Measurements from ENCODE around the gene TXLNA. TPM values are rescaled to one million over a fixed set of nuclear protein-coding genes. Genes with fewer than 3 reads are reported as not detected.
"Not testable (repeated sequence)": the region's sequence is repeated elsewhere in the genome, so short reads cannot be mapped to it uniquely, and the experiment has no call there.

The TXLNA gene
- total RNA-seq: 42.8 TPM
- polyA plus RNA-seq: 33.0 TPM

DNA sequence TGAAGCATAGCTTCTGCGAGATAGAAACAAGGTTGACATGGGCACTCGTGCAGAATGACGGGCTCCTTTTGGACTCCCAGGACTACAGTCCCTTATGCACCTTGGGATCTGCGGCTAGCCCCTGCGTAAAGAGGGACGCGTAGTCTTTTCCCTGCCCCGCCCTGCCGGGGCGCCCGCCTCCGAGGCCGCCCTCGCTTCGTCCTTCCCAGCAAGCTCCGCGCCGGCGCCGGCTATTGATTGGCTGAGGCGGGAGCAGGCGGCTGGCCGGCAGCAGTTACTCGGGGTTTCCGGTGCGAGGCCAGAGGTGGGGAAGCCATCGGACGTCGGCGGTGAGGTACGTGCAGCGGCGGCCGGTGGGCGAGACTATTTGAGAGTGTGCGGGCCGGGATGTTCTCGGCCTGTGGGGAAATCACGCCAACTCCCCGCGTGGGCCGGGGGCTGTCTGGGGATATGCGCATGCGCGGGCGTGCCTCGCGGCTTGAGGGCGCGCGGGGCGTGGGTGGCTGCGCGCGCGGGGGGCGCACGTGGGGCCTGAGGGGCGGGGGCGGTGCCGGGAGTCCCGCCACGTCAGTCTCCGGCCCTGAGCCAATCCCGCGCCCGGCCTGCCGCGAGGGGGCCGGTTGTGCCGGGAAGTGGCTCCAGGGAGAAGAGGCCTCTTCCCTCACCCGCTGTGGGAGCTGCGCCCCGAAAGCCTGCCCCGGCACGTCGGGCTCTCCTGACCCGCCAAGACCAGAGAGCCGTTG lies at the start of gene TXLNA:
TSS of gene TXLNA (plus strand) at position 233 of the 743 bp plus-strand sequence. CDS start 671 bp downstream, outside the sequence.
- no peaks in the 10 kb centered on the region for H3K4me1 ChIP-seq (ENCODE audit: insufficient read depth)
- H3K4me3 ChIP-seq (ENCODE audit: low read depth, low read length): peak within 1 kb of the TSS; percentile 58
- under 1% methylated on average over 79 of the region's 79 CpGs for WGBS
- peak; percentile 82 for DNase-seq (ENCODE audit: extremely low spot score)
- H3K36me3 ChIP-seq (ENCODE audit: insufficient read depth): no peaks in the 10 kb centered on the region
- peak within 1 kb of the TSS; percentile 90 for H3K27ac ChIP-seq (ENCODE audit: low read depth)

DNA sequence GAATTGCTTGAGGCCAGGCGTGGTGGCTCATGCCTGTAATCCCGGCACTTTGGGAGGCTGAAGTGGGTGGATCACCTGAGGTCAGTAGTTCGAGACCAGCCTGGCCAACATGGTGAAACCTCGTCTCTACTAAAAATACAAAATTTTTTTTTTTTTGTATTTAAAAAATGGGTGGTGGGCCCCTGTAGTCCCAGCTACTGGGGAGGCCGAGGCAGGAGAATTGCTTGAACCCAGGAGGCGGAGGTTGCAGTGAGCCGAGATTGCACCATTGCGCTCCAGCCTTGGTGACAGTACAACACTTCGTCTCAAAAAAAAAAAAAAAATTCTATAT lies 45.6 kb upstream of the TXLNA start:
- H3K27ac ChIP-seq (ENCODE audit: low read depth); H3K4me3 ChIP-seq (ENCODE audit: low read depth, low read length); H3K36me3 ChIP-seq (ENCODE audit: insufficient read depth); DNase-seq (ENCODE audit: extremely low spot score); H3K4me1 ChIP-seq (ENCODE audit: insufficient read depth): not testable (repeated sequence)
- 95% methylated on average over 9 of the region's 9 CpGs for WGBS

DNA sequence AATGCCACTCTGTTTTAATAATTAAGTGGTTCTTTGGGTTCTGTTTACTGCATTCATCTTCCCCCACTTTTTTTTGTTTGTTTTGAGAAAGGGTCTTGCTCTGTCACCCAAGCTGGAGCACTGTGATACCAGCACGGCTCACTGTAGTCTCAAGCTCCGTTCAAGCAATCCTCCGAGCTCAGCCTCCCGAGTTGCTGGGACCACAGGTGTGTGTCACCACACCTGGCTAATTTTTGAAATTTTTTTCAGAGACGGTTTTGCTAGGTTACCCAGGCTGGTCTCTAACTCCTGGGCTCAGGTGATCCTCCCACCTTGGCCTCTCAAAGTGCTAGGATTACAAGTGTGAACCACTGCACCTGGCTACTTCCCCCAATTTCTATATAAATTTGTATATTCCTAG lies 42.4 kb upstream of the TXLNA start:
- Histone ChIP-seq H3K4me1 (ENCODE audit: insufficient read depth) (no peaks in the 10 kb centered on the region), H3K27ac (ENCODE audit: low read depth) (no peak overlapping the region), H3K4me3 (ENCODE audit: low read depth, low read length) (no peak overlapping the region), H3K36me3 (ENCODE audit: insufficient read depth) (peaks cover 1% of the 10 kb centered on the region)
- 94% methylated on average over 5 of the region's 5 CpGs for WGBS
- DNase-seq (ENCODE audit: extremely low spot score): no peak

DNA sequence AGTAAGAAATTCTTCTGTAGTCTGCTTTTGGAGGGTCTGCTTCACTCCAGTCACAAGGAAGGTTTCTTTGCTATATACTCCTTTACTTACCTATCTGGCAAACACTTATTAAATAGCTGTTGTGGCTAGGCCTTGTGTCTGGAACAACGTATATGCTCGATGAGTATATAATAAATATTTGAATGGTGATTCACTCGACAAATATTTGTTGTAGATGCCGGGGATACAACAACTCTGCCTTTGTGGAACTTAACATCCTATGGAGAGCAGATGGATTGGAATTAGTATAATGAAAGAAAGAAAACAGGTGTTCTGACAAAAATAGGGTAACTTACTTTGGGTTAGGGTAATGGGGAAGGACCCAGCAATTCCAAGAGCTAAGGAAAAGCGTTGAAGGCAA lies 40.5 kb upstream of the TXLNA start:
- no peak for DNase-seq (ENCODE audit: extremely low spot score)
- Histone ChIP-seq H3K27ac (ENCODE audit: low read depth) (no peak overlapping the region), H3K4me1 (ENCODE audit: insufficient read depth) (no peaks in the 10 kb centered on the region), H3K4me3 (ENCODE audit: low read depth, low read length) (no peak overlapping the region), H3K36me3 (ENCODE audit: insufficient read depth) (peaks cover 1% of the 10 kb centered on the region)
- WGBS: 53% methylated on average over 5 of the region's 5 CpGs

DNA sequence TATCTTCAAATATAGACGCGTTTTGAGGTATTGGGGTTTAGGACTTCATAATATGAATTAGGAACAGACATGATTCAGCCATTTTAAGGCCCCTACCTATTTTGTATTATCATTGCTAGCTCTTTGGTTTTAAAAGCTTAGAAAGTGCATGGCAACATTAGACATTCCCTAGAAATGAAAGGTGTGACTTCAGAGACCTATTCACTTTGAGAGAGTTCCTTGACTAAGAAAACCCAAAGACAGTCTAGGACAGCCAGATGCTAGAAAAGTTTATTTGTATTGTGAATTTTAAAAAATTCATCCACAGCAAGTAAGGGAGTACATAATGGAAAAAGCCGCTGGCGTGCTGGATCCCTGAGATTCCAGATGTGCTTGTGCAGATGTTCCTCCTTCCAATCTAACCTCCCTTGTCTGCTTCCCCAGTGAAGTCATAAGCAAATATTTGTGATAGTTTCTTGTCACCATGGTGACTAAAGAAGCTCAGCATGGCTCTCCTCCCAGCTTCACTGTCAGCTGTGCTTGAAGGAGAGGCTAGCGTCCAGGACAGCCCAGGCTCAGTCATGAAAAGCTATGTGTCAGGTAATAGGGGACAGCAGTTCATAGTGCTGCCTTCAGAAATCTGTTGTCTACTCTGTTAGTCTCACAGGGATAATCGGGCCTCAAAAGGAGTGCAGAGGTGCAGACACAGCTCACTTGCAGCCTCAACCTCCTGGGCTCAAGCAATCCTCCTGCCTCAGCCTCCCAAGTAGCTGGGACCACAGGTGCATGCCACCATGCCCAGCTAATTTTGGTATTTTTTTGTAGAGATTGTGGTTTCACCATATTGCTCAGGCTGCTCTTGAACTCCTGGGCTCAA lies 36.8 kb upstream of the TXLNA start:
- 40% methylated on average over 6 of the region's 6 CpGs for WGBS

DNA sequence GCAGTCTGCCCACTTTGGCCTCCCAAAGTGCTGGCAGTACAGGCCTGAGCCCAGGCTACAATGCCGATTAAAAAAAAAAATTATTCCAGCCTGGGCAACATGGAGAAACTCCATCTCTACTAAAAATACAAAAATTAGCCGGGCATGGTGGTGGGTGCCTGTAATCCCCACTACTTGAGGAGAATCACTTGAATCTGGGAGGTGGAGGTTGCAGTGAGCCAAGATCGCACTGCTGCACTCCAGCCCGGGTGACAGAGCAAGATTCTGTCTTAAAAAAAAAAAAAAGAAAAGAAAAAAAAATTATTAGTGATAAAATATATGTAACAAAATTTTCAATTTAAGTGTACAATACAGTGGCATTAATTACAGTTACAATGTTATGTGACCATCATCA lies 36.2 kb upstream of the TXLNA start:
- not testable (repeated sequence) for H3K36me3 ChIP-seq (ENCODE audit: insufficient read depth); H3K4me3 ChIP-seq (ENCODE audit: low read depth, low read length); DNase-seq (ENCODE audit: extremely low spot score); H3K4me1 ChIP-seq (ENCODE audit: insufficient read depth); H3K27ac ChIP-seq (ENCODE audit: low read depth)
- 79% methylated on average over 4 of the region's 4 CpGs for WGBS

More for the DNA sequence above, 36.8 kb upstream of the TXLNA start:
- H3K36me3 ChIP-seq (ENCODE audit: insufficient read depth): no peaks in the 10 kb centered on the region
- DNase-seq (ENCODE audit: extremely low spot score): peak; percentile 56
- no peak overlapping the region for H3K27ac ChIP-seq (ENCODE audit: low read depth)
- H3K4me1 ChIP-seq (ENCODE audit: insufficient read depth): no peaks in the 10 kb centered on the region
- no peak overlapping the region for H3K4me3 ChIP-seq (ENCODE audit: low read depth, low read length)

DNA sequence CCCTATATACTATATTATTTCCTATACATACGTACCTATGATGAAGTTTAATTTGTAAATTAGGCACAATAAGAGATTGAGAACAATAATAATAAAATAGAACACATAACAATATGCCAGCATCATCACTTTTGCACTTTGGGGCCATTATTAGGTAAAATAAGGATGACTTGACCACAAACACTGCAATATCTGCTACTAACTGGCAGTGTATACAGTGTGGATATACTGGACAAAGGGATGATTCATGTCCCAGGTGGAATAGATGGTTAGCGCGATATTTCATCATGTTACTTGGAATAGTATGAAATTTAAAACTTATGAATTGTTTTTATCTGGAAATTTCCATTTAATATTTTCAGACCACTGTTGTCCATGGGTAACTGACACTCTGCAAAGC lies 35.4 kb upstream of the TXLNA start:
- no peaks in the 10 kb centered on the region for H3K36me3 ChIP-seq (ENCODE audit: insufficient read depth)
- no peak overlapping the region for H3K4me3 ChIP-seq (ENCODE audit: low read depth, low read length)
- DNase-seq (ENCODE audit: extremely low spot score): no peak
- H3K27ac ChIP-seq (ENCODE audit: low read depth): no peak overlapping the region
- H3K4me1 ChIP-seq (ENCODE audit: insufficient read depth): no peaks in the 10 kb centered on the region
- WGBS: 94% methylated on average over 3 of the region's 3 CpGs

DNA sequence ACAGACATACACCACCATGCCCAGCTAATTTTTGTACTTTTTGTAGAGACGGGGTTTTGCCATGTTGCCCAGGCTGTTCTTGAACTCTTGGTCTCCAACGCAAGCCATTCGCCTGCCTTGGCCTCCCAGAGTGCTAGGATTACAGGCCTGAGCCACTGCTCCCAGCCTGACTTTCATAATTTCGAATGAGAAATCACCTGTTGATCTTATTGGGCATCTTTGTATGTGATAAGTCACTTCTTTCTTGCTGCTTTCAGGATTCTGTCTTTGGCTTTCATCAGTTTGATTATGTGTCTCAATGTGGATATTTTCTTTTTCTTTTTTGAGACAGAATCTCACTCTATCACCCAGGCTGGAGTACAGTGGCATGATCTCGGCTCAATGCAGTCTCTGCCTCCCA lies 31.7 kb upstream of the TXLNA start:
- H3K36me3 ChIP-seq (ENCODE audit: insufficient read depth); H3K27ac ChIP-seq (ENCODE audit: low read depth); H3K4me1 ChIP-seq (ENCODE audit: insufficient read depth); DNase-seq (ENCODE audit: extremely low spot score); H3K4me3 ChIP-seq (ENCODE audit: low read depth, low read length): not testable (repeated sequence)
- over 99% methylated on average over 5 of the region's 5 CpGs for WGBS

DNA sequence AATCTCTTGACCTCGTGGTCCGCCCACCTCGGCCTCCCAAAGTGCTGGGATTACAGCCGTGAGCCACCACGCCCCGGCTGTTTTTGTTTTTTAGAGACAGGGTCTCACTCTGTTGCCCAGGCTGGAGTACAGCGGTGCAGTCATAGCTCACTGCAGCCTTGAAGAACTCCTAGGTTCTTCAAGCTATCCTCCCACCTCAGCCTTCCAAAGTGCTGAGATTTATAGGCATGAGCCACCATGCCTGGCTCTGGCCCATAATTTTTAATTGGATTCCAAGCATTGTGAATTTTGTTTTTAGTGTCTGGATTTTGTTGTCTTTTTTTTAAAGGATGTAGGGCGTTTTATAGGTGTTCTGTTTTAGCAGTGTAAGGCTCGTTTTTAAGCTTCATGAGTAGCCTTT lies 28.6 kb upstream of the TXLNA start:
- no peak for DNase-seq (ENCODE audit: extremely low spot score)
- H3K4me3 ChIP-seq (ENCODE audit: low read depth, low read length): no peak overlapping the region
- 80% methylated on average over 9 of the region's 9 CpGs for WGBS
- H3K36me3 ChIP-seq (ENCODE audit: insufficient read depth): no peaks in the 10 kb centered on the region
- H3K27ac ChIP-seq (ENCODE audit: low read depth): no peak overlapping the region
- H3K4me1 ChIP-seq (ENCODE audit: insufficient read depth): no peaks in the 10 kb centered on the region

DNA sequence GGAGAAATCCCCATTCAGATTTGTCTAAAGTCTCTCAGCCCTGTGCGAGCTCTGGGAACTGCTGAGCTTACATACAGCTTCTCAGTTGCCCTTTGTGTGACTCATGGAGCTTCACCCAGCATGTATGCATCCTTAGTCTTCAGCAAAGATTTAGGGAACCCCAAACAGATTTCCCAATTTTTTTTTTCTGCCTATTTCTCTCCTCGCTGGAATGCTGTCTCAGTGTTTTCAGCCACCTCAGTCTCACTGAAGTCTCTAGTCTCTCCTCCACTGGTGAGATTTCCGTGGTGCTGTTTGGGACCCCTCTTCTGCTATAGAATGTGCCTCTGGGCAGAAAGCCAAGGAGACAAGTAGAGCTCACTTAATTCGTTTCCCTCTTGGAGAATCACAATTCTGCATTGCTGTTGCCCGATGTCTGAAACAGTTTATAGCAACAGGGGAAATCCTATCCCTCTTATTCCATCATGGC lies 28.1 kb upstream of the TXLNA start:
- H3K27ac ChIP-seq (ENCODE audit: low read depth): no peak overlapping the region
- WGBS: 27% methylated on average over 5 of the region's 5 CpGs
- H3K36me3 ChIP-seq (ENCODE audit: insufficient read depth): no peaks in the 10 kb centered on the region
- no peak overlapping the region for H3K4me3 ChIP-seq (ENCODE audit: low read depth, low read length)
- no peaks in the 10 kb centered on the region for H3K4me1 ChIP-seq (ENCODE audit: insufficient read depth)
- no peak for DNase-seq (ENCODE audit: extremely low spot score)

DNA sequence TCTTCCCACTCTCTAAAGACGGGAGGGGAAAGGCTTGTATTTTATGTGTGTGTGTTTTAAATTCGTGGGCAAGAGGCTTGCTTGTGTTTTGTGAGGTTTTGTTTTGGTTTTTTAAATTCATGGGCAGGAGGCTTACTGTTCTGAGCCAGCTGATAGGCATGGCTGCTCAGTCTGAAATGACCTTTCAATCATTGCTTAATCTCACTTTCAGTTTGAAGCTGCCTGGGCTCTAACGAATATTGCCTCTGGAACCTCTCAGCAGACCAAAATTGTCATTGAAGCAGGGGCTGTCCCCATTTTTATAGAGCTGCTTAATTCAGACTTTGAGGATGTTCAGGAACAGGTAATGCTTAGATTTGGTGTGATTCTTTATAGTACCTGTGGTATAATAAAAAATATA lies 20.3 kb upstream of the TXLNA start:
- DNase-seq (ENCODE audit: extremely low spot score): no peak
- 78% methylated on average over 3 of the region's 3 CpGs for WGBS

DNA sequence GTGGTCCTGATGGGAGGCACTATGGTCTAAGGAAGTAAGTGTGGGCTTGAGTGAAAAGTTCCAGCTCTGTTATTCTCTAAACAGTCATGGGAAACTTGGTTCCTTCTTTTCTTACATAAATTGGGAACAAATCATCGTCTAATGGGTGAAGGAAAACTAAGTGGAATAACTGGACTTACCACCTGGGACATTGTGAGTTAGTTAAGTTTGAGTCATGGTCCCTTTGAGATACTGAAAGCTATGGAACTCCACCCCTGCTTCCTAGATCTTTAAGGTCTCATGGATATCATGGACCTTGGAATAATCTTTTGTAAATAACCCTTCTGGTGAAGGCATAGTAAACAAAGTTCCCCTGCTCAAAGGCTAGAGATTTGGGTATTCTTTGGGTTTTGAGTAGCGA lies 16.1 kb upstream of the TXLNA start:
- no peak for DNase-seq (ENCODE audit: extremely low spot score)
- Histone ChIP-seq H3K27ac (ENCODE audit: low read depth) (no peak overlapping the region), H3K4me3 (ENCODE audit: low read depth, low read length) (no peak overlapping the region), H3K4me1 (ENCODE audit: insufficient read depth) (no peaks in the 10 kb centered on the region), H3K36me3 (ENCODE audit: insufficient read depth) (peaks cover 7% of the 10 kb centered on the region)
- 93% methylated on average over 2 of the region's 2 CpGs for WGBS

More for the DNA sequence above, 20.3 kb upstream of the TXLNA start:
- Histone ChIP-seq H3K4me3 (ENCODE audit: low read depth, low read length) (no peak overlapping the region), H3K4me1 (ENCODE audit: insufficient read depth) (no peaks in the 10 kb centered on the region), H3K27ac (ENCODE audit: low read depth) (no peak overlapping the region), H3K36me3 (ENCODE audit: insufficient read depth) (peaks cover 17% of the 10 kb centered on the region)

DNA sequence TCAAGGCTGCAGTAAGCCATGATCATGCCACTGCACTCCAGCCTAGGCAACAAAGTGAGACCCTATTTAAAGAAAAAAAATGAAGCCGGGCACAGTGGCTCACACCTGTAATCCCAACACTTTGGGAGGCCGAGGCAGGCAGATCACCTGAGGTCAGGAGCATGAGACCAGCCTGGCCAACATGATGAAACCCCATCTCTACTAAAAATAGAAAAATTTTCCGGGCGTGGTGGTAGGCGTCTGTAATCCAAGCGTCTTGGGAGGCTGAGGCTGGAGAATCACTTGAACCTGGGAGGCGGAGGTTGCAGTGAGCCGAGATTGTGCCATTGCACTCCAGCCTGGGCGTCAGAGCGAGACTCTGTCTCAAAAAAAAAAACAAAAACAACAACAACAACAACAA lies 13.8 kb upstream of the TXLNA start:
- not testable (repeated sequence) for H3K27ac ChIP-seq (ENCODE audit: low read depth); DNase-seq (ENCODE audit: extremely low spot score); H3K4me3 ChIP-seq (ENCODE audit: low read depth, low read length); H3K36me3 ChIP-seq (ENCODE audit: insufficient read depth); H3K4me1 ChIP-seq (ENCODE audit: insufficient read depth)
- 94% methylated on average over 10 of the region's 10 CpGs for WGBS

DNA sequence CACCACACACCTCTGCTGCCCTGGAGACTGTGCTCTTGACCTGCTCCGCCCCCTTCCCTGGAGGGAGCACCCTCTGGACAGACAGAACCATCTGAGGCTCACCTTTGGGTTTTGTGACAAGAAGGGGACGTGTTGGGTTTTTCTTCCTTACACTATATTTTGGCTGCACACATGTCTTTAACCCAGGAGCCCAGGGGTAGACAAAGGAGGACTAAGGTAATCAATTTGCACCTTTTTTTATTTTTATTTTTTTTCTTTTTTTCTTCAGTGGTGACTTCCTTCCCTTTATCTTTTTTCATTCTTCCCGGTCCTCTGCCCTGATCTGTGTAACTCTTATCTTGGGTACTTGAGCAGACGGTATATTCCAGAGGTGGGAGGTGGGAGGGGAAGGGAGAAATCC lies 8.5 kb upstream of the TXLNA start:
- peaks cover 8% of the 10 kb centered on the region for H3K36me3 ChIP-seq (ENCODE audit: insufficient read depth)
- DNase-seq (ENCODE audit: extremely low spot score): no peak
- no peak overlapping the region for H3K27ac ChIP-seq (ENCODE audit: low read depth)
- 79% methylated on average over 4 of the region's 4 CpGs for WGBS
- H3K4me1 ChIP-seq (ENCODE audit: insufficient read depth): no peaks in the 10 kb centered on the region
- no peak overlapping the region for H3K4me3 ChIP-seq (ENCODE audit: low read depth, low read length)
